Gastrocnemius medialis (tissue), 4 donors: ENCODE data around the gene SDHA. TPM values are rescaled to one million over a fixed set of nuclear protein-coding genes. Genes with fewer than 3 reads are reported as not detected.
"Not testable (repeated sequence)": the region's sequence is repeated elsewhere in the genome, so short reads cannot be mapped to it uniquely, and the experiment has no call there.

Experiments
- ATAC-seq, 2 donors: fragments of 150-250 bp; one replicate each; pipeline ENCODE4 v1.9.1; 2016
- DNase-seq, 2 donors: peaks; one replicate each; pipeline ENCODE4 v3.0.0-alpha.2; 2019
- H3K27ac ChIP-seq, 4 donors: fragments of 200-600 bp; sonication (generic); 1 replicate in 1 of 4; 2 replicates in 3 of 4; pipeline ENCODE4 v1.5.1; 2016 to 2018; ENCODE audit warnings: mild to moderate bottlenecking in 2 of 4, moderate library complexity in 1 of 4
- H3K27me3 ChIP-seq, 3 donors: fragments of 200-600 bp; sonication (generic) in 2 of 3; 1 replicate in 1 of 3; 2 replicates in 2 of 3; pipeline versions ENCODE4 v1.5.1 to v1.6.0; 2016 to 2019; ENCODE audit warnings: mild to moderate bottlenecking in 1 of 3, moderate library complexity in 1 of 3
- H3K36me3 ChIP-seq, 2 donors: fragments of 200-600 bp; sonication (generic) in 1 of 2; one replicate each; pipeline ENCODE4 v1.5.1; 2017 to 2018
- H3K4me1 ChIP-seq, 2 donors: fragments of 200-600 bp; sonication (generic) in 1 of 2; one replicate each; pipeline ENCODE4 v1.5.1; 2016 to 2017; ENCODE audit warnings: mild to moderate bottlenecking in 2 of 2
- H3K4me3 ChIP-seq, 4 donors: fragments of 200-600 bp; sonication (generic) in 3 of 4; 1 replicate in 1 of 4; 2 replicates in 3 of 4; pipeline ENCODE4 v1.5.1; 2016 to 2019; ENCODE audit warnings: mild to moderate bottlenecking in 2 of 4
- H3K9me3 ChIP-seq, 3 donors: fragments of 200-600 bp; sonication (generic) in 2 of 3; 1 replicate in 1 of 3; 2 replicates in 2 of 3; pipeline ENCODE4 v1.5.1; 2016 to 2019
- POLR2A ChIP-seq, 2 donors: fragments of 450-650 bp; IDR thresholded peaks; one replicate each; pipeline ENCODE4 v1.6.1; 2017; ENCODE audit warnings: antibody characterized with exemption in 2 of 2, mild to moderate bottlenecking in 2 of 2, moderate library complexity in 2 of 2
- in situ Hi-C, 4 donors: fragments of 200-750 bp; cut with MboI; loops; one replicate each; pipeline versions ENCODE4 v1.15.0 to v1.8.0; 2017; ENCODE audit warnings: low sequenced_read_pairs in 4 of 4
- intact Hi-C: fragments of 100-400 bp; cut with DNase I; formaldehyde crosslinking; loops from one replicate; pipeline ENCODE4 v1.15.1; 2023; ENCODE audit warnings: low total_unique reads
- total RNA-seq, 4 donors: library from RNA; depleted of rRNA; stranded (reverse); fragments of >200 nt; gene quantifications; one replicate each; pipeline versions ENCODE4 v1.1.0 to v1.2.3, GENCODE V29; 2016
- TF ChIP-seq, protein P1 (sequence below), 5 experiments: fragments of 450-650 bp in 3 of 5; fragments of 200-600 bp in 2 of 5; sonication (generic) in 2 of 5; IDR thresholded peaks in 4 of 5; conservative IDR thresholded peaks in 1 of 5; 1 replicate in 4 of 5; 2 replicates in 1 of 5; pipeline ENCODE4 v1.5.1; 2016 to 2019; ENCODE audit warnings: antibody characterized with exemption in 5 of 5, mild to moderate bottlenecking in 3 of 5, moderate library complexity in 3 of 5

The SDHA gene
- total RNA-seq, 4 donors from 2014 or later, result 146 to 277 (median 207) TPM

DNA sequence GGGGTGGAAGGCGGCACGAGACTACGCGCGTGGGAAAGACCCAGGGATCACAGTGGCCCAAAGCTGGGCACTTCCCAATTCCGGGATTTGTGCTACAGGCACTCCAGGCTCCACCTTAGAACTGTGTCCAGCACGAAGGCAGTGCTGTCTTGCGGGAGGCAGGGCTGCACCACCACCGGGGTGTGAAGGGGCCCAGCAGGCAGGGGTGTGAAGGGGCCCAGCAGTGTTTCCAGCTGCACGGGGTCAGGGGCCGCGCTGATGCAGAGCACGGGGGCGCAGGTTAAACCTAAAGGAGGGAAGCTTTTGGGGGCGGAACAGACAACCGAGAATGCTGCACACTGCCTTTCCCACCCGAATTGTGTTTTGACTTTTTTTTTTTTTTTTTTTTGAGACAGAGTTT, 52.2 kb downstream of the SDHA start:
- ATAC-seq (no peak), DNase-seq (no peak)
- peak overlapping the region in 1 of 4 donors; percentile 69 for H3K4me3 ChIP-seq
- H3K4me1 ChIP-seq, result peaks cover 5 to 10% of the 10 kb centered on the region in 2 donors
- peak overlapping the region in 3 of 4 donors; percentile 79 to 92 (median 90) for H3K27ac ChIP-seq
- peaks cover 0 to 17% of the 10 kb centered on the region in 2 donors for H3K36me3 ChIP-seq
- intact Hi-C loops, result loop anchor here (10.0 kb wide), 1 partner anchor 174 kb away; the partner anchor contains the start of gene EXOC3
- TF ChIP-seq, protein P1, sequence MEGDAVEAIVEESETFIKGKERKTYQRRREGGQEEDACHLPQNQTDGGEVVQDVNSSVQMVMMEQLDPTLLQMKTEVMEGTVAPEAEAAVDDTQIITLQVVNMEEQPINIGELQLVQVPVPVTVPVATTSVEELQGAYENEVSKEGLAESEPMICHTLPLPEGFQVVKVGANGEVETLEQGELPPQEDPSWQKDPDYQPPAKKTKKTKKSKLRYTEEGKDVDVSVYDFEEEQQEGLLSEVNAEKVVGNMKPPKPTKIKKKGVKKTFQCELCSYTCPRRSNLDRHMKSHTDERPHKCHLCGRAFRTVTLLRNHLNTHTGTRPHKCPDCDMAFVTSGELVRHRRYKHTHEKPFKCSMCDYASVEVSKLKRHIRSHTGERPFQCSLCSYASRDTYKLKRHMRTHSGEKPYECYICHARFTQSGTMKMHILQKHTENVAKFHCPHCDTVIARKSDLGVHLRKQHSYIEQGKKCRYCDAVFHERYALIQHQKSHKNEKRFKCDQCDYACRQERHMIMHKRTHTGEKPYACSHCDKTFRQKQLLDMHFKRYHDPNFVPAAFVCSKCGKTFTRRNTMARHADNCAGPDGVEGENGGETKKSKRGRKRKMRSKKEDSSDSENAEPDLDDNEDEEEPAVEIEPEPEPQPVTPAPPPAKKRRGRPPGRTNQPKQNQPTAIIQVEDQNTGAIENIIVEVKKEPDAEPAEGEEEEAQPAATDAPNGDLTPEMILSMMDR (IDR thresholded peaks at IDR 0.05 in 4 of 5, conservative IDR thresholded peaks at IDR 0.05 in 1 of 5), result no peak
- TF ChIP-seq POLR2A (IDR thresholded peaks at IDR 0.05), result no peak
- in situ Hi-C loops, result no loop called here
- H3K27me3 ChIP-seq, result no peaks in the 10 kb centered on the region
- H3K9me3 ChIP-seq, result no peaks in the 10 kb centered on the region

DNA sequence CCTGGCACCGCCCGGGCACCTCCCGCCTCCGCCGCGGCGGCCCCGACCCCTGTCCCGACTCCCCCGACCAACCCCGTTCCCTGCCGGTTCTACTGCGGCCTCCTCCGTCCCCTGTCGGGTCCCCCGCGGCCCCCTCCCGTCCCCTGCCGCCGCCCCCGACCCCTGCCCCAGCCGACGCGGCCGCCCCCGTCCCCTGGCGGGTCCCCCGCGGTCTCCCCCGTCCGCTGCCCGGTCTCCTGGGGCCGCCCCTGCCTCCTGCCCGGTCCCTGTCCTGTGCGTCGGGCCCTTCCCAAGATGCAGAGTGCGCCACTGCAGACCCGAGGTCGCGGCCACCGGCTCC, 53.7 kb downstream of the SDHA start:
- DNase-seq, H3K9me3 ChIP-seq, H3K27me3 ChIP-seq, in situ Hi-C loops: not testable (repeated sequence)
- H3K36me3 ChIP-seq, result peaks cover 0 to 14% of the 10 kb centered on the region in 2 donors
- H3K27ac ChIP-seq, result peak overlapping the region; percentile 79 to 95 (median 91)
- H3K4me1 ChIP-seq, result peaks cover 5 to 10% of the 10 kb centered on the region in 2 donors
- intact Hi-C loops, result loop anchor here (1.0 to 10.0 kb wide), 2 partner anchors 53 to 173 kb away; partner anchors contain the start of genes CCDC127, EXOC3 and SDHA
- H3K4me3 ChIP-seq, result peak overlapping the region; percentile 69 to 93 (median 84)
- peak in 1 of 2 donors; percentile 28 for ATAC-seq

DNA sequence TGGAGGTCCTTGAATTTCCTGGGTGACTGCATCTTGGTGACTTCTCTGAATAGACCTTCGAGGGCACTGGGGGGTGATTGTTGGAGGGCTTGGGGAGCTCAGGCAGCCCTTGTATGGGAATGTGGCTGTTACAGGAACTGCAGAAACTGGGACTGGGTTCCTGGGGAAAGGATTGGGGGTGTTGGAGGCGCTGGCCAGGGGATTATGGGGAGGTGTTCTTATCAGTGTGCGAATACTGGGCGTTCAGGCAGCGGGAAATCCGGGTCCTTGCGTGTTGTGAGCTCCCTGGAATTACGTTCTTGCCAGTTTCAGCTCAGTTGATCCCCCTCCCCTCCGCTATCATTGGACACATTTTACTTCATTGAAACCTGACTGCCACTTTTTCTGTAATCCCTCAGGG, 55.0 kb downstream of the SDHA start:
- H3K4me3 ChIP-seq, result peak overlapping the region in 1 of 4 donors; percentile 69

DNA sequence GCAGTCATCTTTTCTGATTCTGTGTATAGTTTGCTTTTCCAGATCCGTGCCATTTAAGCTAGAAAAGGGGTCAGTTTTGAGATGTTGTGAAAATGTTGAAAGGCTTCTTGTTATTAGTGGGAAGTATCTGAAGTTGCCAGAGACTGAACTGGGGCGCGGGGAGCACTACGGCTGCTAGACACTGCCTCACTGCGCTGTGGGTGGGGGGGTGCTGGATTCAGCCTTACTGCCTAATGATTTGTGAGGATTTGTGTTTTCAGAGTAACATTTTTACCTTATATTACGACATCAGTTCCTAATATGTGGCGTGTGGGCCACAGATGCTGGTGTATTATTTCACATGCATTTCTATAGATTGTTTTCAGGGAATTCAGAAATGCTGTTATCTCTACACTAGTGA, 55.4 kb downstream of the SDHA start:
- in situ Hi-C loops, H3K27ac ChIP-seq, DNase-seq, H3K27me3 ChIP-seq, H3K4me3 ChIP-seq, H3K9me3 ChIP-seq, ATAC-seq: not testable (repeated sequence)
- intact Hi-C loops, result loop anchor here (10.0 kb wide), 1 partner anchor 171 kb away; the partner anchor contains the start of gene EXOC3
- H3K36me3 ChIP-seq, result peaks cover 0 to 13% of the 10 kb centered on the region in 2 donors
- H3K4me1 ChIP-seq, result peaks cover 5 to 10% of the 10 kb centered on the region in 2 donors

More for the DNA sequence above, 55.0 kb downstream of the SDHA start:
- in situ Hi-C loops, ATAC-seq, H3K27ac ChIP-seq, DNase-seq, H3K27me3 ChIP-seq, H3K9me3 ChIP-seq: not testable (repeated sequence)
- intact Hi-C loops, result loop anchor here (10.0 kb wide), 1 partner anchor 172 kb away; the partner anchor contains the start of gene EXOC3
- peaks cover 5 to 10% of the 10 kb centered on the region in 2 donors for H3K4me1 ChIP-seq
- H3K36me3 ChIP-seq, result peaks cover 0 to 13% of the 10 kb centered on the region in 2 donors

DNA sequence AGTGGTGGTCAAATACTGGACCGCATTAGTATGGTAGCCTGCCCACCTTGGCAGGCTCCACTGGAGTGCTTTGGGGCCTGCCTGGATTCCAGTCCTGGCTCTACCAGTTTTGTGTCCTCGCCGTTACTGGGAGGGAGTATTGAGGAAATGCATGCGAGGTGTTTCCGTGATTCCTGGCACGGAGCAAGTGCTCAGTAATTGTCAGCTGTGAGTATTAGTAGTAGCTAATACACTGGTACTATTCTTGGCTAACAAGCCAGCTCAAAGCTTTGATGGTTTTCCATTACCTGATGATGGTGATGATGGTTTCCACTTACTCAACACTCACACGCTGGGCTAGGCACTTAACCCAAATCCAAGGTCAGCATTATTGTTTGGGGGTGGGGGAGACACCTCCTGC, 56.2 kb downstream of the SDHA start:
- intact Hi-C loops, result loop anchor here (10.0 kb wide), 1 partner anchor 170 kb away; the partner anchor contains the start of gene EXOC3
- H3K4me3 ChIP-seq, H3K27me3 ChIP-seq, H3K9me3 ChIP-seq, H3K27ac ChIP-seq, ATAC-seq, in situ Hi-C loops, DNase-seq: not testable (repeated sequence)
- H3K4me1 ChIP-seq, result peaks cover 5 to 10% of the 10 kb centered on the region in 2 donors
- H3K36me3 ChIP-seq, result peaks cover 0 to 13% of the 10 kb centered on the region in 2 donors

DNA sequence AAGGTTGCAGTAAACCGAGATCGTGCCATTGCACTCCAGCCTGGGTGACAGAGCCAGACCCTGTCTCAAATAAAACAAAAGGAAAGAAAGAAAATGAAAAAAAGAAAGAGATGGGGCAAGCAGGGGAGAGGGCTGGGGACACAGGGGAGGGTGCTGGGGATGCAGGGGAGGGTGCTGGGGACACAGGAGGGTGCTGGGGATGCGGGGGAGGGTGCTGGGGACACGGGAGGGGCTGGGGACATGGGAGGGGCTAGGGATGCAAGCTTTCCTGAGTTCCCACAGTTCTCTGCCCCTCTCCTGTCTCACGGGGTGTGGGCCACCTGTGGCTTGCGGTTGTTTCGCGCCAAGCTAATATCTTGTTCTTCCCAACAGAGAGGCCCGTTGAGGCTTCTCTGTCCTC, 60.5 kb downstream of the SDHA start:
- H3K9me3 ChIP-seq, result no peaks in the 10 kb centered on the region
- in situ Hi-C loops (no loop called here), intact Hi-C loops (loop anchor here (10.0 kb wide), 1 partner anchor 166 kb away; the partner anchor contains the start of gene EXOC3)
- H3K36me3 ChIP-seq, result peaks cover 0 to 13% of the 10 kb centered on the region in 2 donors
- H3K4me1 ChIP-seq, result no peaks in the 10 kb centered on the region
- DNase-seq (no peak), ATAC-seq (no peak)
- no peak overlapping the region for H3K4me3 ChIP-seq
- no peak overlapping the region for H3K27ac ChIP-seq
- TF ChIP-seq POLR2A (IDR thresholded peaks at IDR 0.05), result no peak
- TF ChIP-seq, protein P1 (IDR thresholded peaks at IDR 0.05 in 4 of 5, conservative IDR thresholded peaks at IDR 0.05 in 1 of 5), result no peak
- H3K27me3 ChIP-seq, result no peaks in the 10 kb centered on the region

DNA sequence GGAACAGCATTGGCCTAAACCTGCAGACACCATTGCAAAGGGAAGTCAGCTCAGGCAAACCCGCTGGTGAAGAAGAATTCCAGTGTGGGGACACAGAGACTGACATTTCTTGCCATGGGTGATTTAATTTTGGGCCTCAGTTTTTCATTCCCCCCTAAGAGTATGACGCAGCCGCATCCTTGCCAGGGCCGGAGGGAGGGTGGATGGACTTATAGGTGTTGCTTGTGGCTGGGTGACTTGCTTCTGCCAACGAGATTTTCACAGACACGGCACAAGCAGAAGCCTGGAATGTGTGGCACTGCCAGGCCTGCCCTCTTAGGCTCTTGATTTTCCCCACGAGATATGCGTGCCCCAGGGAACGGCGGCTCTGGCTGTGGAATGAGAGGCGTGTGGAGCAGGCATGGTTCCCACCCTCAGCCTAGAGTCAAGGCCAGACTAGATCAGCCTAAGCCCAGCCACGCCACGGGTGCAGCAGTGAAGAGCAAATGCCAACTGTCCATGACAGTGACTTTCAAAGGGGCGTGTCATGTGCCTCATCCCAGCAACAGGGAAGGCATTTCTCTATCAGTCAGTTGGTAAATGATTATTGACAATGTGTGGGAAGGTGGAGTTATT, 61.0 kb downstream of the SDHA start:
- H3K4me1 ChIP-seq, DNase-seq, H3K9me3 ChIP-seq, H3K4me3 ChIP-seq, in situ Hi-C loops, H3K27ac ChIP-seq, ATAC-seq, H3K27me3 ChIP-seq: not testable (repeated sequence)
- intact Hi-C loops, result loop anchor here (10.0 kb wide), 1 partner anchor 166 kb away; the partner anchor contains the start of gene EXOC3
- H3K36me3 ChIP-seq, result peaks cover 0 to 13% of the 10 kb centered on the region in 2 donors
